HG03354 (cell line): Measurements from ENCODE around the gene SCAF8.
A peak's percentile ranks its signal among the peaks of the same experiment; 100 is the strongest.
"Not testable (repeated sequence)": the region's sequence is repeated elsewhere in the genome, so short reads cannot be mapped to it uniquely, and the experiment has no call there.

Source experiments
- ATAC-seq: cut with Tn5 transposase; IDR thresholded peaks from one replicate; pipeline ENCODE4 v1.9.1; 2021; ENCODE audit warnings: mild to moderate bottlenecking; ENCODE audit not compliant: unreplicated experiment, poor library complexity, severe bottlenecking

The SCAF8 gene

DNA sequence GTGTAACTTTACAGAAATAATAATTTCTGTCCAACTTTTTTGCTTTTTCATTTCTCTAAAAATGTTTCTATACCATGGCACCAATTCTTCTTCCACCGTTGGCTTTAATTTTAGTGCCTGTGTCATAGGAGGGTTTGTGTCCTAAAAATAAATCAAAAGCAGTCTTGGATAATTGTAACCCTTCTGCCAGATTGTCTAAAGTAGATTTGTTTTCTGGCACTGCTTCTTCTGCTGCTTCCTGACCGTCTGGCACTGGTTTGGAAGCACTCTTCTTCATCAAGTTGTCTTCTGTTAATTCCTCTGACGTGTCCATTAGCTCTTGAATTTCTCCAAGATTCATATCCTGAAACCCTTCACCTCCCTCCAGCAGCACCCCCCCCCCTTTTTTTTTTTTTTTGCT lies 33.1 kb downstream of the SCAF8 start:
- no peak for ATAC-seq

DNA sequence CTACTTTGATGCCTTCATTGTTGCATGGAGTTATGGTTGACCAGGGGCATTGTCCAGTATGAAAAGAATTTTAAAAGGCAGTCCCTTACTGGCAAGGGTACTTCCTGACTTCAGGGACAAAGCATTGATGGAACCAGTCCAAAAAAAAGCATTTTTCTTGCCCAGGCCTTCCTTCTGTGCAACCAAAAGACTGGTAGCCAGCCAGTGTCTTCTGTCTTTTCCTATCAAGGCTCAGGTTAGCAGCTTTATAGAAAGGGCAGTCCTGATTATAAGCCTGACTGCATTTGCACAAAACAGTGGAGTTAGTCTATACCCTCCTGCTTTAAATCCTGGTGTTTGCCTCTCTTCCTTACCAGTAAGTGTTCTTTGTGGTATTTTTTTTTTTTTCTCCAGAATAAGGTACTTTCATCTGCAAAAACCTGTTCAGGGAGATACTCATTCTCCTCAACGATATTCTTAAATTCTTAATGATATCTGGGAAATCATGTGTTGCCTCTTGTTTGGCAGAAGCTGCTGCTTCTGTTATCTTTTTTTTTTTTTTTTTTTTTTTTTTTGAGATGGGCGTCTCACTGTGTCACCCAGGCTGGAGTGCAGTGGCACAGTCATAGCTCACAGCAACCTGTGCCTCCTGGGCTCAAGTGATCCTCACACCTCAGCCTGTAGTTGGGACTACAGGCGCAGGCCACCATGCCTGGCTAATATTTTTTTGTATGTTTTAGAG lies 33.9 kb downstream of the SCAF8 start:
- ATAC-seq = no peak

DNA sequence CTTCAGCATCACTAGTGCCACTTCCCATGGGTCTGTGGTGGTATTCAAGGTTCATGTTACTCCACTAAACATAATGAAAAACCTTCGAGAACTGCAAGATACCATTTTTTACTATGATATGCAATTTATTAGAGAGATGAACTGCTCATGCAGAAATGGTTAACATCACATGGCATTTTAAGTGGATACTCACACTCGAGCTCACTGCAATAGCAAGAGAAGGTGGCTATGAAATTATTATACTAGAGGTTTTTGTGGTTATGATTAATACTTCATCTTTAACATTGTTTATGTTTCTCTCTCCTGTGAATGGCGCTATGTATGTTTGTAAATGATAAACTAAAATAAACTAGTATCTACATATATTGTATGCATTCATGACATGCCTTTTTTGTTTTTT lies 35.1 kb downstream of the SCAF8 start:
- ATAC-seq = no peak

DNA sequence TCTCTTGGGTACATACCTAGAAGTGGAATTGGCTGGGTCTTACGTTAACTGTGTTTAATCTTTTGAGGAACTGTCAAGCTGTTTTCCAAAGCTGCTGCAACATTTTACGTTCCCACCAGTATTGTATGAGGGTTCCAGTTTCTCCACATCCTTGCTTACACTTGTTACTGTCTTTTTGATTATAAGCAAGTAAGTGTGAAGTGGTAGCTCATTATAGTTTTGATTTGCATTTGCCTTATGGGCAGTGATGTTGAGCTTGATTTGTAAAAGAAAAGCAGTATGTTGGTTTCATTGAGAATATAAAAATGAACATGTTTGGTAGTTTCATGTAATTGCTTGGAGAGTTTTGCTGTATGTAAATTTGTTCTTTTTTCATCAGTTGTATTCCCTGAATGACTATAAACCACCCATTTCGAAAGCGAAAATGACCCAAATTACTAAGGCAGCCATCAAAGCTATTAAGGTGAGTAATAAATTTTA lies 40.4 kb downstream of the SCAF8 start:
- ATAC-seq = peak; percentile 98

DNA sequence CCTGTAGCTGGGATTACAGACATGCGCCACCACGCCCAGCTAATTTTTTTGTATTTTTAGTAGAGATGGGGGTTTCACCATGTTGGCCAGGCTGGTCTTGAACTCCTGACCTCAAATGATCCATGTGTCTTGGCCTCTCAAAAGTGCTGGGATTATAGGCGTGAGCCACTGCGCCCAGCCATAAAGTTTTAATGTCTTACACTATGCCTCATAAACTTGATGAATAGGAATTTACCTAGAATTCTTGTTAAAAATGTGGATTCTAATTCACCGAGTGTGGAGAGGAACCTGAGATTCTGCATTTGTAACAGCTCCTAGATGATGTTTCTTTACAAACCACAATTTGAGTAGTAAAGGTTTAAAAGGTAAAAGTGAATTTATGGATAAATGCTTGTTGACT lies 45.9 kb downstream of the SCAF8 start:
- ATAC-seq = not testable (repeated sequence)

DNA sequence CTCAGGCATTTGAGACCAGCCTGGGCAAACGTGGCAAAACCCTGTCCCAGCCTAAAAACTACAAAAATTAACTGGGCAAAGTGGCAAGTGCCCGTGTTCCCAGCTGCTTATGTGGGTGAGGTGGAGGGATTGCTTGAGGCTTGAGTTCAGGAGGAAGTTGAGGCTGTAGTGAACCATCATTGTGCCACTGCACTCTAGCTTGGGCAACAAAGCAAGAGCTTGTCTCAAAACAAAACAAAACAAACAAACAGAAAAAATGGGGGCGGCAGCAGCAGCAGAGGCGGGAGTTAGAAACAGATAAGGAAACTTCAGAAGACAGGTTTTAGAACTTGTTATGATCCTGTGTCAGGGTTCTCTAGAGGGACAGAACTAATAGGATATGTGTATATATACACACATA lies 49.0 kb downstream of the SCAF8 start:
- ATAC-seq = peak; percentile 43

DNA sequence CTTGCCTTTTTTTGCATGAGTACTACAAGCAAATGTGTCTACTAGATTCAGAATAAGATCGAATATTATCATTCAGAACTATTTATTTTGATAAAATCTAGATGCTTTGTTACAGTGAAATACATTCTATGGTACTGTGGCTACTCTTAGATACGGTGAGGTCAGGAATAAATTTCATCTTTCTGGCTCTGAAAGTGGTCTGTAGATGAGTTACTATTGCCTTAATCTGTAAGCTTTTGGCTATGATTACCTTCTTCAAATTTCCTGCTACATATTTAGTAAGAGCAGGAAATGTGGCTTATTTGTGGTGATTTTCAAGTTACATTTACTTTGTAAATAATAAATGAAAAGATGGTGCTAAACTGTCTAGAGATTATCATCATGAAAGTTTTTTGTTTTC lies 50.0 kb downstream of the SCAF8 start:
- ATAC-seq = peak; percentile 72

DNA sequence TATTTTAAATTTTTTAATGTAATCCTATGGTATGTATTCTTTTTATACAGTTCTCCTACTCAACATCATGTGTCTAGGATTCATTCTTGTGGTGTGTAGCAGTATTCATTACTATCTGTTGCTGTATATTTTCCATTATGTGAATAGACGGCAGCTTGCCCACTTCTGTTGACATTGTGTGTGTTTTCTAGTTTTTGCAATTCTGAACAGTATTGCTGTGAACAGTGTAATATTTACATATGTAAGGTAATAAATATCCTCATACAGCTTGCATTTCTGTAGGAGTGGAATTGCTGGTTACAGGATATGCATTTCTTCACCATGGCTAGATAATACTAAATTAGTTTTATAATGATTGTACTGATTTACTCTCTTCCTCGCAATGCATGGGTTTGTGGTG lies 51.9 kb downstream of the SCAF8 start:
- no peak for ATAC-seq

DNA sequence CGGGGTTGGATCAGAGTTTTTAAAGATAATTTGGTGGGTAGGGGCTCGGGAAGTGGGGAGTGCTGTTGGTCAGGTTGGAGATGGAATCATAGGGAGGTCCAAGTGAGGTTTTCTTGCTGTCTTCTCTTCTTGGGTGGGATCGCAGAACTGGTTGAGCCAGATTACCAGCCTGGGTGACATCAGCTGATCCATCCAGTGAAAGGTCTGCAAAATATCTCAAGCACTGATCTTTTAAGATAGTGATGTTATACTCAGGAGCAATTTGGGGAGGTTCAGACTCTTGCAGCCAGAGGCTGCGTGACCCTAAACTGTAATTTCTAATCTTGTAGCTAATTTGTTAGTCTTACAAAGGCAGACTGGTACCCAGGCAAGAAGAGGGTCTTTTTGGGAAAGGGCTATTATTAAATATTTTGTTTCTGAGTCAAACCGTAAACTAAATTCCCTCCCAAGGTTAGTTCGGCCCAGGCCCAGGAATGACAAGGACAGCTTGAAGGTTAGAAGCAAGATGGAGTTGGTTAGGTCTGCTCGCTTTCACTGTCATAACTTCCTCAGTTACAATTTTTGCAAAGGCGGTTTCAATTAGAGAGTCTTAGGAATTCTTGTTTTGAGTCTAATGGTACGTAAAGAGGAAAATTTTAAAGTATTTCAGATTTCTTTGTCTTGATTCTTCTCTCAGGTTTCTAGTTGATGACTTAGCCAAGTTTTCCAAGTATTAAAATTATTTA lies 53.1 kb downstream of the SCAF8 start:
- no peak for ATAC-seq

DNA sequence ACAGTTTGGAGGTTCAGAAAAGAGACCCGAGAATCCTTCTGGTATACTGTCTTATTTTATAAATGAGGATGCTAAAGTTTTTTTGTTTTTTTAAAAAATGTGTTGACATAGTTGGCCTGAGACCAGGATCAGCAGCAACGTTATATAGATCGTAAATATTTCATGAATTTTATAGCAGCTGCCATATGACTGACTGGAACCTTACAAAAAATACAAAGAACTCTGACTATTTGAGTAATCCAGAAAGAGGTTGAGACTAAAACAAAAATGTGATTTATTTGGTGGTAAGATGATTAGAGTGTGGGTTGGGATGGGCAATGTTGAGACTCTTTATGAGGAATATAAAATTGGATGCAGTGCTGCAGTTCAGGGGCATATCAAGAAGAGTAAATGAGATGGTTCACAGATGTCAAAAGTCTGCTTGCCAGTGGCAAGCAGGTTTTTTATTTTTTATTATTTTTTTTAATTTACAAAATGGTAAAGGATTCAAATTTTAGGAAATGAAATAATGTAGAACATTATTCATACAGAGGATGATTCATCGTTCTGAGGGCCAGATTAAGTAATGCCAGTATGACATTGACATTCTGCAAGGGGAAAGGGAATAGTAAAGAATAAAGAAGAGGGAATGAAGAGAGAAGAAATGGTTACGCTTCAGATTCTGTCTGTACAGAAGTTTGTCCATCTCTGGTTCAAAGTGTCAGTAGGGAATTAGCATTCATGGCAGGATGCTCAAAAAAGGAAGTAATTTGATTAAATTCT lies 58.5 kb downstream of the SCAF8 start:
- no peak for ATAC-seq

DNA sequence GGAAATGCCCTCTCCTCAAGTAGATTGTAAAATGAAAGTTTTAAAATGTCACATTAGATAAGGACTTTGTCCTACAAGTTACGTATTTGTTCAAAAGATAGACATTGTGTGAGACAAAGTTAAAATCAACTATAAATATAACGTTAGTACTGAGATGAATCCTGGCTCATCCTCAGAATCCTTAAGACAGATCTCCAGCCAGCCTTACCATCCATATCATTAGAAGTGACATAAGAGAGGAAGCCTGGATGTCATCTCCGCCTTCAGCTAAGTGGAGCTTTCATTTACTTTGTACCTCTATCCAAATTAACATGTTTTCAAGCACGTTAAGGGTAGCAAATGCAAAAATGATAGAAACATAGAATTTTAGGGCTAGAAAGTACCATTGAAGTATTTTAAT lies 59.1 kb downstream of the SCAF8 start:
- ATAC-seq = no peak

DNA sequence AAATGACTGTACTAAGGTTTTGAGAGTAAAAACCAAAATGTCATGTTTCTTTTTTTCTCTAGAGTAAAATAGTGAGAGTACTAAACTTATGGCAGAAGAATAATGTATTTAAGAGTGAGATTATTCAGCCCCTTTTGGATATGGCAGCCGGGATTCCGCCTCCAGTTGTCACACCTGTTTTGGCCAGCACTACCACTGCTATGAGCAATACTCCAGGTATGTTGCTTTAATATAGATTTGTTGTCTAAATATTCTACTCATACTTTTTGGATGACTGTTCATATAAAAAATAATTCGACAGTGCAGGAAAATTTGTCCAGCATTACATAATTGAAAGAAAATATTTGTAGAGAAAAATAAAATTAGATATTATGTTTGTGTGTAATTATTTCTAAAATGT lies 59.5 kb downstream of the SCAF8 start:
- ATAC-seq = no peak

DNA sequence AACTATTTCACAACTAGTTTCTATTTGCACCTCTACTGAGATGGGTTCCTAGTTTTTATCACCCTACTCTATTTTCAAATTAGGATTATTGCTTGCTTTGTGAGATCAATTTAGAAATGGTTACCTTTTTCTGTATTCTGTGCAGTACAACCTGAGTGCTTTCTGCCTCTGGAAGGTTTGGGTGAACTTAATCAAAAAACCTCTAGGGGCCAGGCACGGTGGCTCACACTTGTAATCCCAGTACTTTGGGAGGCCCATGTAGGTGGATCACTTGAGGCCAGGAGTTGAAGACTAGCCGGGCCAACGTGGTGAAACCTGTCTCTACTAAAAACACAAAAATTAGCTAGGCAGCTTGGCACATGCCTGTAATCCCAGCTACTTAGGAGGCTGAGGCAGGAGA lies 63.3 kb downstream of the SCAF8 start:
- no peak for ATAC-seq

DNA sequence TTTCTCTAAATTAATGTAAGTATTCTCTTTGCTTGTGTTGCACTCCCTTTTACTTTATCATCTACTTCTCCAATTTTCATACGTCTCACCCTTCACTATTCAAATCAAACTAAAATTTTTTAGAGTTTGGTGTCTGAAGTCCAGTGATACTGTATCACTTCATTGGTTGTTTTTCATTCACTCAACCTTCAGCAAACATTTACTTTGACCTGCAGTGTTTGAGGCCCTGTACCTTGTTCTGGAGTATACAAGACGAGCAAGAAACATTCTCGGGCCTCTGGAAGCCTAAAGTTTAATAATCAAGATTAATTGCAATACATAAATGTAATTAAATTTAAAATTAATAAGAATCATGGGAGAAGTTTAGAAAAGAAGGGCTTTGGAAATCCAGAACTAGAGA lies 64.6 kb downstream of the SCAF8 start:
- ATAC-seq = no peak

DNA sequence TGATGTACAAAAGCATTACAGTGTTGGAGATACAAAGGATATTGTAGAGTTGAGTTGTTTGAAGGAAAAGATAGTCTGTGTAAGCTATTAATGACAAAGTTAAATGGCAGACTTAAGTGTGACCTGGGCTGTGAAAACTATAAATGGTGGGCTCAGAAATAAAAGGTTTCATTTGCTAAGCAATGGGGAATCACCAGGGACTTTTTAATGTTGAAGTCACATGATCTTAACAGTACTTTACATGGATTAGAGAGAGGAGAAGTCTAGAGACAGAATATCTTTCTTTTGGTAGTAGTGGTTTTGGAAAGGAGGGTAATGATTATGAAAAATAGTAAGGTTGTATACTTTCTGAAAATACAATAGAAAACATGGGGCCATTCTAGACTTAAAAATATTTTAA lies 67.1 kb downstream of the SCAF8 start:
- ATAC-seq = no peak

DNA sequence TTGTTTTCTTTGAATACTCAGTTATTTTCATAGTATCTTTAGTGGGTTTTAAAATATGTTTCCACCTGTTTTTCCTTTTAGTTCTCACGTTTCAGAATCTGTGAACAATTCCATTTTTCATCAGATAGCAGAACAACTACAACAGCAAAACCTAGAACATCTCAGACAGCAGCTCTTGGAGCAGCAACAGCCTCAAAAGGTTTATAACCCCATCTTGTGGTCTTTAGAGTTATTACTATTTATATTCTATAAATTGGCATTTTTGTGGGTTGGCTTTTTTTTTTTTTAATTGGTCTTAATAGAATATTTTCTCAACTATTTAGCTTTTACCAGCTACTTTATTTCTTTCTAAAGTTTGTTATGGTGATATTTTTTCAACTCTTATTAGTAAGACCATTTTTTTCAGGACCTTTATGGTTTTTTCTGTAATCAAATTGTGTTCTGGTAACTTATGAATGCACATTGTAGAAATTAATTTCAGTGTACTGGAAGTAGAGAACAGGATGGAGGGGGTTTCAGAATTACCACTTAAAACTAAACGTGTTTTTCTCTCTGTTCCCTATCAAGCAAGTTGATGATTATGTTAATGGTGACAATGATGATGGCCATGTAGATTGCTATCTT lies 72.2 kb downstream of the SCAF8 start:
- peak; percentile 67 for ATAC-seq

DNA sequence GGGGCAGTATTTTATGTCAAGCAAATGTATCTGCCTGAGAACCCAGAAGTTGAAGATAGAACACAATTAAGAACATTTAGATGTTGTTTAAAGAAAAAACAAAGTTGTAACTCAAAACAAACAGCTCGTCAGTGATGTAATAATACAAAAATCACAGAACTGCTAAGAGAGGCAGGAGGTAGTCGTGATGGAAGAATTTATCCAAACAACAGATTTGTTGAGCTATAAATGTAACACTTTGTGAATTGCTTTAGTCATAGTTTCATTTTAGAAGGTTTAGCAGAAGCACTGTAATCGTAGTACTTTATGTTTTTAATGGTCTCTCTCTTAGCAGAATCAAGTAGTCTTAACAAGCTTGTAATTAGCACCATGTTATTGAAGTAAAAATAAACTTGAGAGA lies 73.6 kb downstream of the SCAF8 start:
- no peak for ATAC-seq

DNA sequence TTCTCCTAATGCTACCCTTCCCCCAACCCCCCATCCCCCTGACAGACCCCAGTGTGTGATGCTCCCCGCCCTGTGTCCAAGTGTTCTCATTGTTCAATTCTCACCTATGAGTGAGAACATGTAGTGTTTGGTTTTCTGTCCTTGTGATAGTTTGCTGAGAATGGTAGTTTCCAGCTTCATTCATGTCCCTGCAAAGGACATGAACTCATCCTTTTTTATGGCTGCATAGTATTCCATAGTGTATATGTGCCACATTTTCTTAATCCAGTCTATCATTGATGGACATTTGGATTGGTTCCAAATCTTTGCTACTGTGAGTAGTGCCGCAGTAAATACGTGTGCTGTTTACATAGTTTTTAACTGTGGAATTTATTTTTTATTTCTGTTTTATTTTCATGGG lies 78.4 kb downstream of the SCAF8 start:
- ATAC-seq = not testable (repeated sequence)

DNA sequence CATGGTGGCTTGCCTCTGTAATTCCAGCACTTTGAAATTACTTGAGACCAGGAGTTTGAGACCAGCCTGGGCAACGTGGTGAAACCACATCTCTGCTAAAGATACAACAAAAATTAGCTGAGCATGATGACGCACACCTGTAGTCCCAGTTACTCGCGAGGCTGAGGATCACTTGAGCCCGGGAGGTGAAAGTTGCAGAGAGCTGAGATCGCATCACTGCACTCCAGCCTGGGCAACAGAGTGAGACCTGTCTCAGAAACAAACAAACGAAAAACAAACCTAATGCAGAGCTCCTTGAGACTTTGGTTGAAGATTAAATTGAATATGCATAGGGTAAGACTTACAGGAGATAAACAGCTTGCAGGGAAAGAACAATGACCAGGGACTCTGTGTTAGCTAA lies 80.8 kb downstream of the SCAF8 start:
- peak; percentile 93 for ATAC-seq
